HG03520 (cell line): Measurements from ENCODE around the gene UBALD1.

Experiments used
- ATAC-seq: cut with Tn5 transposase; IDR thresholded peaks from one replicate; pipeline ENCODE4 v1.9.1; 2021; ENCODE audit warnings: mild to moderate bottlenecking, moderate library complexity; ENCODE audit not compliant: unreplicated experiment

Gene UBALD1

DNA sequence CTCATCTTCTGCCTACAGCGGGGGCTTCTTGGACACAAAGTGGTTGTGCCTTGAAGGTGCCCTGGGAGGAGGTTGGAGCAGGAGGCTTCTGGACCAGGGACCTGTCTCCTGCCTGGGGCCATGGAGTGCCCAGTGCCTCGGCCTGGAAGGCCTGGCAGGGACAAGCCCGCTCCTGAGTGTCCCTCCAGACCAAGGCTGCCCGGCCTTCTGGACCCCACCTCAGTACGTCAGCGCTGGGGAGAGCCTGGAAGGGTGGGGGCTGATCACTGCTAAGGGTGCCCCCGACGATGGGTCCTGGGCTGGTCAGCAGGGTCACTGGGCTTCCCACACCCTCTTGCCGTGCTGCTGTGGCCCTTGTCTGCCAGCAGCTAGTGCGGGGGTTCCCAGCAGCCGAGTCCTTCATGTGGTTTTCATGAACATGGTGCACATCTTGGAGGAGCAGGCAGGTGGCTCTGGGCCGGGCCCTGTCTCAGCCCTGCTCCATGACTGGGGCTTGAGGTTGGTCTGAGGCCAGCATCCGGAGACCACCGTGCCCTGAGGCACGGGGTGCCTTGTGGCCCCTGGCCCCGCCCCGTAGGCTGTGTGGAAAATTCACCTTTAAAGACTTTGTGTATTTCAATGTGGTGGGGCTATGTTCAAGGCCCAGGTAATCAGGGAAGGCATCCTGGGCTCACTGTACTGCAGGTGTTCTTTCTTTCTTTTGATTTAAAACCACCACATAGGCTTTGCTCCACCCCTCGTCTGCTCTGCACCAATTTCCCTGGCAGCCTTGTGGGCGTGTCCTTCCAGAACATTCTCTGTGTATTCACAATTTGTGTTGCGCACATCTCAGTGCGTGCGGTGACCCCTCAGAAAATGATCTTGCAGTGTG lies 32.3 kb upstream of the UBALD1 start:
- ATAC-seq = no peak

DNA sequence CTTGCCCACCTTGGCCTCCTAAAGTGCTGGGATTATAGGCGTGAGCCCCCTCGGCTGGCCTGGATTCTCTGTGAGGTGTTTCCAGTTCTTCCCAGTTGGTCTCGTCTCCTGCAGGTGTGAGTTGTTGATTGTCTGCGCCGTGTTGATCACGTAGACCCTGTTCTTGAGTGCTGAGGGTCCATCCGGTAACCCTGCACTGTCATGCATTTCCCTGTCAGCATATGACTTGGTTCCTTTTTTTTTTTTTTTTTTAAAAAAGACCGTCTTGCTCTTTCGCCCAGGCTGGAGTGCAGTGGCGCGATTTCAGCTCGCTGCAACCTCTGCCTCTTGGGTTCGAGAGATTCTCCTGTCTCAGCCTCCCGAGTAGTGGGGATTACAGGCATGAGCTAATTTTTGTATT lies 27.2 kb upstream of the UBALD1 start:
- ATAC-seq = no peak

GRCh38 chr16:4641306-4641687 lies 26.6 kb upstream of the UBALD1 start:
- ATAC-seq = no peak

GRCh38 chr16:4640572-4641305 lies 26.1 kb upstream of the UBALD1 start:
- no peak for ATAC-seq

DNA sequence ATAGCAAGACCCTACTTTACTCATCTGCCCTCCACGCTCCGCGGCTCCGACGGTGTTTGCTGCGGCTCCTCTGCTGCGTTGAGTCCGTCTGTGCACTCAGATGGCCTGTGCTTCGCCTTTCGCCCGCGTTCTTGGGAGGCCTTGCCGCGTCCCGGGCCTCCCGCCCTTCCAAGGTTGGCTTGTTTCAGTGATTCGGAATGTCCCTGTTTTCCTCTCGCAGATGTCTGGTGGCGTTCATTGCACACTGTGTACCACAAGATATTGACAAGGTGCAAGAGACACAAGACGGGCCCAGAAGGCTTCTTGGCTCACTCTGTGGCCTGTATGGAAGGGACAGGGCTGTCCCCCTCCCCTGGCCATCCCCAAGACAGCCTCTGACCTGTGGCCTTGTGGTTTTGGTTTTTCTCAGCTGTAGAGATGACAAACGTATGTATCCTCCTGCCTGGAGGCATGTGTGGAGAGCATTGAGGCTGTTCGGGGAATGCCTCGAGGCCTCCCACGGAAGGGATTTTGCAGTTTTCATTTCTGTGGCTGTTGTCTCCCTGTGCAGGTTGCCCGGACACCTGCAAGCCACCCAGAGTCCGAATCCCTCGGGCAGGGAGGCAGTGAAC lies 25.3 kb upstream of the UBALD1 start:
- ATAC-seq = no peak

GRCh38 chr16:4637501-4638166 lies 22.9 kb upstream of the UBALD1 start:
- ATAC-seq = no peak

GRCh38 chr16:4636196-4636595 lies 21.5 kb upstream of the UBALD1 start:
- no peak for ATAC-seq

- no peak for ATAC-seq
Measured at GRCh38 chr16:4634768-4635167, 20.1 kb upstream of the UBALD1 start.

DNA sequence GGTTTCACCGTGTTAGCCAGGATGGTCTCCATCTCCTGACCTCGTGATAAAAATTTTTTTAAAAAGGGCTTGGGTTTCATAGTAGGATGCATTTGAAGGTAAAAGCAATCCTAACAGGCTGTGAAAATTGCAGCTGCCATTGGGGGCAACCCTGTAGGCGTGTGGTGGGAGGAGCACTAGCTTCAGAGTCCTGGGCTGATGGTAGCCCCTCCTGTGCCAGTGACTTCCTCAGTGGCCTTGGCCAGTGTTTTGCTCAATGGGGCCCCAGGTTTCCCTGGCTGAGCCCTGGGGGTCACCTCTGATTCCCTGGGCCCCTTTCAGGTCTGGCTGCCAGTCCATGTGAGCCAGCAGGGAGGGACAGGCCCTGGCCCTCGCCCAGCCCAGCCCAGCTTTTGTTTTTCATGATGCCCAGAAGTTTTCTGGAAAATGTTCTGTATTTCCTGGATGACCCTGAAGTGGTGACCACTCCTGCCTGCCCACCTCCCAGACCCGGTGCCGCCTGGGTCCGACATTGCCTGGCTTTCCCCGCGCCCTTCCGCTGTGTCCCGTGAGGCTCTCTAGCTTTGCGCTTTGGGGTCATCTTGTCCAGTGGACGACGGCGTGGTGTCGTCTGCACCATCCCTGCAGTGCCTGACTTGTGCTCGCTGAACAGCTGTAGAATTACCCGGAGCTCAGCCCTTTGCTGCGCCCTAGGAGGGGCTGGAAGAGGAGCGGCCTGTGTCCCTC lies 19.4 kb upstream of the UBALD1 start:
- no peak for ATAC-seq

GRCh38 chr16:4631444-4631843 lies 16.8 kb upstream of the UBALD1 start:
- ATAC-seq = no peak

GRCh38 chr16:4628283-4628682 lies 13.6 kb upstream of the UBALD1 start:
- no peak for ATAC-seq

GRCh38 chr16:4626396-4626795 lies 11.7 kb upstream of the UBALD1 start:
- ATAC-seq = no peak

GRCh38 chr16:4625560-4626159 lies 11.0 kb upstream of the UBALD1 start:
- ATAC-seq = no peak

DNA sequence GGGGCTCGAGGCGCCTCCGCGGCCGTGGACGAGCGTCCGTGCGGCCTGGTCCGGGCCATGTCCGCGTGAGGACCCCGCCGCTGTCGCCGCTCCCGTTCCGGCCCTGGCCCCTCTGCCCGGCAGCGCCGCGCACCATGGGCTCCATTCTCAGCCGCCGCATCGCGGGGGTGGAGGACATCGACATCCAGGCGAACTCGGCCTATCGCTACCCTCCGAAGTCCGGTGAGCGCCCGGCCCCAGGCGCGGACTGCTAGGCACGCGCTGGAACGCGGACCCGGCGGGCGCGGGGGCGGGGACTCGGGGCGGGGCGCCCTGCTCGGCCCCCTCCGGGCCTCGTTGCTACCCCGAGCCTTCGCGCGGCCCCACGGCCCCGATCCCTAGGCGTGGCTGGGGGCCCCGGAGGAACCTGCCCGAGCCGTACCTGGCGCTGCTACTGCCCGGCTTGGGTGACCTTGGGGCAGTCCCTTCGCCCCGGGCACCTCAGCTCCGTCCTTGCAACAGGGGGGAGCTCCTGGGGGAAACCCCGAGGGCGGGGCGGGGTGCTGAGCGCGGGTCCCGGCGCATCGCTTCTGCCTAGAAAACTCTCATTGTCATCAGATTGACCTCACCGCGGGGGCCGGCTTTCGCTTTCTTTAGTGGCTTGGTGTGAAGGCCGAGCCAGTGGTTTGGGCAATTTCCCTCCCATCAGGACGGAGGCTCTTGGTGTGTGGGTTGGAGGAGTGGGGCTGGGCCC lies 10.3 kb upstream of the UBALD1 start:
- peak; percentile 53 for ATAC-seq

DNA sequence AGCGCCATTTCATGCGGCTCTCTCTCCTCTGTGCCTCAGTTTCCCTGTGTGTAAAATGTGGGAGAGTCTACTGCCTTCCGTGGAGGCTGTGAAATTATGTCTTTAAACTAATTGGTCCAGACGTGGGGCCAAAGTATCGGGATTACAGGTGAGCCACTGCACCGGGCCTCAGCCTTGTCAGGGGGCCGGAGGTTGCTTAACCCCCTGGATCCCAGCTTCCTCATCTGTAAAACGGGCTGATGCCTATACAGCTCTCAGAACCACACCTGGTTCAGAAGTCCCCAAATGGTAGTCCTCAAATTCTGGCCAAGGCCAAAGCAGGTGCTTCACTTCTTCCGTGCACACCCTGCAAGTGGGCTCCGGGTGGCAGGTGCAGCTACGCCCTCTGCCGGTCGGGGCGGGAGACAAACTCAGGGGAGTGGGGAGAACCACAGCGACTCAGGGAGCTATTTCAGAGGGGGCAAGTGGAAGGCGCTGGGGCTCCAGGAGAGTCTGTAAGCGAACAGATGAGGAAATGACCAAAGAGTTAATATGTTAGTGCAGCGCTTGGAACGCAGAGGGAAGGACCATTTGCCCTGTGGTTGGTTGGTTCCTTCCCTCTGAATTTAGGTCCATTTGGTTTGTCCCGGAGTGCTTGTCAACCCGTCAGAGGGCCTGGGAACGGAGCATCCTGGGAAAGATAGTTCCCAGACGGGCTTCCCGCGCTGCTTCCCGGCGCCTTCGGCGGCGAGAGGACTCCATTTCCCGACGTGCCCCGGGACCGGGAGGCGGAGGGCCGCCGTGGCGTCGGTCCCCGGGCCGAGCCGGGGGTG lies 9.5 kb upstream of the UBALD1 start, which contains the start of gene MGRN1:
Gene MGRN1, plus strand, starts transcription at position 812 of the 812 bp plus-strand sequence. CDS start 135 bp downstream, outside the sequence.
- ATAC-seq = peak; percentile 70

DNA sequence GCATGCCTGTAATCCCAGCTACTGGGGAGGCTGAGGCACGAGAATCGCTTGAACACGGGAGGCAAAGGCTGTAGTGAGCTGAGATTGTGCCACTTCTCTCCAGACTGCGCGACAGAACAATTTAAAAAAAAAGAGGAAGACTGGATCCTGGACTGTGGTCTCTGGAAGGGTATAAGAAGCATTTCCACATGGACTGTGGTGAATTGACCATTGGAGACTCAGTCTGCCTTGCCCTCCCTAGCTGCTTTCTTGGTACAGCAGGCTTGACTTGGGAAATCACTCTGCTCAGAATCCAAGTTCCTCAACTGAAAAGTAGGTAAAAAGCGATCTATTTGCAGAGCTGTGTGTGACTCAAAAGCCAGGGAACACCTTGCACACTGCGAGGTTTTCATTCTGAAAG lies 8.9 kb upstream of the UBALD1 start:
- ATAC-seq = no peak

DNA sequence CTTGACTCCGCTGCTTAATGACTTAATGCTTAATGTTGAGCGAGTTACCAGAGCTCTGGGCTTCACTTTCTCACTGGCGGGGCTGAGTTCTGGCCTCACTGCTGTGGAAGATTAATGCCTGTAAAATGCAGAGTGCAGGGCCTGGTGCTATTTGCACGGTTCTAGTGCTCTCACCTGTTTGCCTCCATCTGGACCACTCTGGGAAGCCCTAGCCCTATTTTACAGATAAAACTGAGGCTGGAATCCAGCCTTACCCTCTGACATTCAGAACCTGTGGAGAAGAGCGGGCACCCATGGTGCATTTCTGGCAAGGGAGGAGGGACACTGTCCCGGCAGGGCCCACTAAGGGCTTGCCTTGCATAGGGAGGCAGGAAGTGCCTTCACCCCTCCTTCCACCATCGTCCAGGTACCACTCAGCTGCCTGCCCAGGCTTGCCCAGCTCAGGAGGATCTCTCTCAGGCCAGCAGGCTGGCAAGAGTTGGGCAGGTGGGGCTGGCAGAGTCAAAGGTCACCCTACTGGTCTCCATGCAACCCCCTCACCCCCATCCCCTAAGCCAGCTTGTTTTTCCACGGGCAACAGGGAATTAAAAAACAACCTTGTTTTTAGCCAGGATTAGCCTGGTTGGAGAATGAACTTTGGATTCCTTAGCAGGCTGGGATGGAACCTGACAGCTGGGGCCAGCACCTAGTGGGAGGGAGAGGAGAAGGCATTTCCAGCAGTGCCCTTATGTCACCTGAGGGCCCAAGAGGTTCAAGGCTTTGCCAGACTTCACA lies 4.1 kb upstream of the UBALD1 start:
- ATAC-seq = no peak

- ATAC-seq = no peak
Measured at GRCh38 chr16:4617880-4618279, 3.2 kb upstream of the UBALD1 start.
